HG03135 (cell line): ENCODE results near the gene DPAGT1.

Source experiments
- ATAC-seq: cut with Tn5 transposase; IDR thresholded peaks from one replicate; pipeline ENCODE4 v1.9.1; 2021; ENCODE audit warnings: mild to moderate bottlenecking, moderate library complexity; ENCODE audit not compliant: unreplicated experiment

DPAGT1 gene

GRCh38 chr11:119095066-119095880 lies 6.4 kb downstream of the DPAGT1 start:
- peak; percentile 76 for ATAC-seq

GRCh38 chr11:119094816-119095065 lies 6.9 kb downstream of the DPAGT1 start:
- peak; percentile 29 for ATAC-seq

GRCh38 chr11:119093942-119094815 lies 7.5 kb downstream of the DPAGT1 start:
- ATAC-seq = no peak

GRCh38 chr11:119092880-119093842 lies 8.5 kb downstream of the DPAGT1 start:
- ATAC-seq = no peak

GRCh38 chr11:119091966-119092879 lies 9.4 kb downstream of the DPAGT1 start:
- ATAC-seq = no peak

- ATAC-seq = no peak
Observed at GRCh38 chr11:119091178-119091577, 10.5 kb downstream of the DPAGT1 start.

GRCh38 chr11:119089319-119089718 lies 12.3 kb downstream of the DPAGT1 start:
- ATAC-seq = no peak

- no peak for ATAC-seq
Observed at GRCh38 chr11:119088406-119088805, 13.2 kb downstream of the DPAGT1 start.

GRCh38 chr11:119087747-119088241 lies 13.9 kb downstream of the DPAGT1 start:
- no peak for ATAC-seq

GRCh38 chr11:119087123-119087522 lies 14.5 kb downstream of the DPAGT1 start:
- no peak for ATAC-seq

GRCh38 chr11:119085437-119085847 lies 16.2 kb downstream of the DPAGT1 start:
- ATAC-seq = no peak

GRCh38 chr11:119084663-119085436 lies 16.8 kb downstream of the DPAGT1 start, which contains the start of gene HMBS:
TSS of gene HMBS (plus strand) at chr11:119084881. CDS start at chr11:119085034, 153 bp downstream.
- ATAC-seq = peak; percentile 84

- ATAC-seq = no peak
Observed at GRCh38 chr11:119081682-119082260, 19.9 kb downstream of the DPAGT1 start.

GRCh38 chr11:119078675-119079420 lies 22.8 kb downstream of the DPAGT1 start:
- ATAC-seq = no peak

GRCh38 chr11:119077839-119078238 lies 23.8 kb downstream of the DPAGT1 start:
- ATAC-seq = no peak

GRCh38 chr11:119067371-119068222 lies 34.1 kb downstream of the DPAGT1 start, which contains the start of gene VPS11:
TSS of gene VPS11 (plus strand) at chr11:119067818. CDS start at chr11:119067824, 6 bp downstream.
- peak; percentile 85 for ATAC-seq

- ATAC-seq = no peak
Observed at GRCh38 chr11:119065369-119065768, 36.3 kb downstream of the DPAGT1 start.
